Activated CD8-positive, alpha-beta T cell treated with anti-CD3 and anti-CD28 coated beads, Interleukin-2, amount 10 ng/mL, durations not matched to agents 7 days and 5 days (primary cell): ENCODE data around the gene ZNF787. TPM values are rescaled to one million over a fixed set of nuclear protein-coding genes. Genes with fewer than 3 reads are reported as not detected.
"Not testable (repeated sequence)": the region's sequence is repeated elsewhere in the genome, so short reads cannot be mapped to it uniquely, and the experiment has no call there.

Source experiments
- ATAC-seq: fragments of 150-1000 bp; cut with Tn5 transposase; one replicate; pipeline ENCODE4 v1.10.0; 2021; ENCODE audit warnings: moderate library complexity
- CTCF ChIA-PET: fragments of 350-600 bp; sonication (Branson Sonifier 250); formaldehyde crosslinking; loops from one replicate; lab custom pipeline; 2021; ENCODE audit warnings: antibody characterized with exemption; lab: Charles Lee
- POLR2A ChIA-PET: fragments of 350-600 bp; sonication (Branson Sonifier 250); formaldehyde crosslinking; loops from one replicate; lab custom pipeline; 2021; ENCODE audit warnings: antibody characterized with exemption; lab: Charles Lee
- DNase-seq: peaks from one replicate; pipeline ENCODE4 v3.0.0-alpha.2; 2020
- H3K27ac Mint-ChIP-seq: one replicate; pipeline ENCODE4 v1.8.0; 2021; ENCODE audit warnings: mild to moderate bottlenecking, mixed read lengths
- H3K27me3 Mint-ChIP-seq: one replicate; pipeline ENCODE4 v1.8.0; 2021; ENCODE audit warnings: low read depth, mixed read lengths
- H3K36me3 Mint-ChIP-seq: one replicate; pipeline ENCODE4 v1.8.0; 2021; ENCODE audit warnings: low read depth, mixed read lengths
- H3K4me1 Mint-ChIP-seq: one replicate; pipeline ENCODE4 v1.8.0; 2021; ENCODE audit warnings: low read depth, mixed read lengths
- H3K4me3 Mint-ChIP-seq: one replicate; pipeline ENCODE4 v1.8.0; 2021; ENCODE audit warnings: mild to moderate bottlenecking, mixed read lengths
- H3K9me3 Mint-ChIP-seq: one replicate; pipeline ENCODE4 v1.8.0; 2022; ENCODE audit warnings: mixed read lengths; ENCODE audit not compliant: insufficient read depth
- total RNA-seq, 2 experiments: library from RNA; stranded (reverse); gene quantifications; one replicate each; pipeline ENCODE4 v1.2.3, GENCODE V29; 2021

The ZNF787 gene
- total RNA-seq, 2 experiments from 2014 or later, result 30.4 to 31.3 TPM

DNA sequence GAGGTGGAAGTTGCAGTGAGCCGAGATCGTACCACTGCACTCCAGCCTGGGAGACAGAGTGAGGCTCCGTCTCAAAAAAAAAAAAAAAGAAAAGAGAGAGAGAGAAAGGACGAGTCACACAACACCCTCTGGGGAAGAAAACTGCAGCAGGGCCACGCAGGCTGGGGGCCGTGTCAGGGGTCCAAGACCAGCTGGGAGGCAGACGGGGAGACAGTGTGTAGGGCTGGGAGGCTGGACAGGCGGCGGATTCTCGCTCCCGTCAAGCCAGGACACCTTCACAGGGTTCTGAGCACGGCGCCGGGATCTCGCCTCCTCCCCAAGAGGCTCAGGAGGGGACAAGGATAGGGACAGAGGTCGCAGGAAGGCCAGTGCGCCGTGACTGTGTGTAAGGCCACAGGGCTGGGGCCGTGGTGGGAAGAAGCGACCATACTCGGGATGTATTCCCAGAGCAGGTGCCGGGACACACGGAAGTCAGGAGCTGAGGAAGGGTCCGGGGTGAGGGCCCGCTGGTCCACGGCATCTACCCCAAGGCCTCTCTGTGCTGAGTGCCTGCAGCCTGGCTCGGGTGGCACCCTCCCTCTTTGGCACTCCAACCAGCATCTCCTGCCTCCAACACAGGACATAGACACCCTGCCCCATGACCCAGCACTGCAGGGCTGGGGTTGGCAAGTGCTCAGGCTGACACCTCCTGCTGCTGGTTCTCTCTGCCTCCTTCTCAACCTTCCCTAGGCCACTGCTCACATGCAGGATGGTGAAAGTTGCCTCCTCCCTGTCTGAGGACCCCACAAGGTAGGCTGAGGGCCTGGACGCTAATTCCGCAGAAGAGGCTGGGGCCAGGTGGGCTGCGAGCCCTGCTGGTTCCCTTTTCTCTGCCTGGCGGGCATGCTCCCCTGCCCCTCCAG is 21.2 kb downstream of the ZNF787 start:
- Mint-ChIP-seq H3K4me1 (peaks cover 4% of the 10 kb centered on the region), H3K27ac (no peak overlapping the region), H3K36me3 (peaks cover 20% of the 10 kb centered on the region), H3K4me3 (no peak overlapping the region), H3K27me3 (no peaks in the 10 kb centered on the region), H3K9me3 (no peaks in the 10 kb centered on the region)
- POLR2A ChIA-PET, result no interaction called here
- DNase-seq, result no peak
- CTCF ChIA-PET, result no interaction called here
- no peak for ATAC-seq

GRCh38 chr19:56098731-56099568 is 22.1 kb downstream of the ZNF787 start:
- ChIA-PET CTCF (no interaction called here), POLR2A (no interaction called here)
- no peaks in the 10 kb centered on the region for H3K27me3 Mint-ChIP-seq
- ATAC-seq (no peak), DNase-seq (no peak)
- no peak overlapping the region for H3K27ac Mint-ChIP-seq
- H3K4me3 Mint-ChIP-seq, result no peak overlapping the region
- H3K4me1 Mint-ChIP-seq, result no peaks in the 10 kb centered on the region
- H3K36me3 Mint-ChIP-seq, result peaks cover 25% of the 10 kb centered on the region
- no peaks in the 10 kb centered on the region for H3K9me3 Mint-ChIP-seq

DNA sequence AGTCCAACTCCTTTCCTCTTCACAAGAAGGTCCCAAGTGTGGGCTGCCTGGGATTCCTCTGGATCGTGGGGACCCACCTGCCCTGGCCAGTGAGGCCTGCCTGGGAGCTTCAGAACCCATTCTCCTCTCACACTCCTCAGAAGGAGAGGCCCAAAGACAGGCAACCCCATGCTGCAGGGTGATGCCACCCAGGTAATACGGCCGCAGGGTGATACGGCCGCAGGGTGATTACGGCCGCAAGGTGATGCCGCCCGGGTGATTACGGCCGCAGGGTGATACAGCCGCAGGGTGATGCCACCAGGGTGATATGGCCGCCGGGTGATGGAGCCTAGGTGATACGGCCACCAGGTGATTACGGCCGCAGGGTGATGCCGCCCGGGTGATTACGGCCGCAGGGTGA is 22.9 kb downstream of the ZNF787 start:
- H3K4me1 Mint-ChIP-seq, H3K27ac Mint-ChIP-seq, H3K9me3 Mint-ChIP-seq, H3K4me3 Mint-ChIP-seq, DNase-seq, H3K27me3 Mint-ChIP-seq, ATAC-seq, POLR2A ChIA-PET, CTCF ChIA-PET: not testable (repeated sequence)
- H3K36me3 Mint-ChIP-seq, result peaks cover 30% of the 10 kb centered on the region

DNA sequence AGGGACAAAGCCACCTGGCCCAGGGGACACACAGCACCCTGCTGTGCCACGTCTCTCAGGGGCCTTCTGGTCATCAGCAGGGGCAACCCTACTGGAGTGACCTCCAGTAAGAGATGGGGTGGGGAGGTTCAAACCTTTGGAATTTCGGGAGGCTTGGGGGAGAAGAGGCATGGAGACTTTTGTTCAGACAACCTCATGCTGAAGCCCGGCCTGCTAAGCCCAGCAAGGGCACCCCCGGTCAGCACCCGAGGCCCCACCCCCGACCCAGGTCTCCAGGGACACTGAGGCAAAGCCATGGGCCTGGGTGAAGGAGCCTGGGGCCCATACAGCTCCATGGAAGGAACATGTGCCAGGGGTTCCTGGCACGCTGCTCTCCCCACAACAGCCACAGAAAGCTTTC is 23.3 kb downstream of the ZNF787 start:
- ChIA-PET CTCF (no interaction called here), POLR2A (no interaction called here)
- DNase-seq (no peak), ATAC-seq (no peak)
- H3K4me3 Mint-ChIP-seq, result no peak overlapping the region
- H3K27me3 Mint-ChIP-seq, result no peaks in the 10 kb centered on the region
- peaks cover 2% of the 10 kb centered on the region for H3K4me1 Mint-ChIP-seq
- H3K36me3 Mint-ChIP-seq, result peaks cover 35% of the 10 kb centered on the region
- peaks cover 6% of the 10 kb centered on the region for H3K9me3 Mint-ChIP-seq
- H3K27ac Mint-ChIP-seq, result no peak overlapping the region

GRCh38 chr19:56097306-56097705 is 23.8 kb downstream of the ZNF787 start:
- H3K9me3 Mint-ChIP-seq, result peaks cover 6% of the 10 kb centered on the region
- no peak overlapping the region for H3K4me3 Mint-ChIP-seq
- CTCF ChIA-PET, result no interaction called here
- H3K27me3 Mint-ChIP-seq, result no peaks in the 10 kb centered on the region
- POLR2A ChIA-PET, result no interaction called here
- peaks cover 38% of the 10 kb centered on the region for H3K36me3 Mint-ChIP-seq
- H3K27ac Mint-ChIP-seq, result no peak overlapping the region
- no peak for DNase-seq
- no peak for ATAC-seq
- H3K4me1 Mint-ChIP-seq, result peaks cover 3% of the 10 kb centered on the region

DNA sequence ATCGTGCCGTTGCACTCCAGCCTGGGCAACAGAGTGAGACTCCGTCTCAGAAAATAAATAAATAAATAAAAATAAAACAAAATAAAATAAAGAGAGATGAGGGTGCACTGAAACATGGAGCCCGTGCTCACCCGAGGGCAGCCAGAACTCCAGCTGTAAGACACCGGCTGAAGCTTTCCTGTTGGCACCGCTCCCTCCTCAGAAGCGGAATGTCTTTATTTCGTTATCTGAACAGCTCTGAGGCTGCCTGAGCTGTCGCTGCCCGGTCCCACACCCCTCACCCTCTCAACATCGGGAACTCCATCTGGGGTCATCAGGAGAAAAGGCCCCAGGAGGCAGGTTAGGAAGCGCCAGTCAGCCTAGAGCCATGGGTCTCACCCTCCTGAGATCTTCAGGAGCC is 24.4 kb downstream of the ZNF787 start:
- DNase-seq, result no peak
- Mint-ChIP-seq H3K36me3 (peaks cover 38% of the 10 kb centered on the region), H3K4me1 (peaks cover 3% of the 10 kb centered on the region), H3K27me3 (no peaks in the 10 kb centered on the region), H3K9me3 (peaks cover 6% of the 10 kb centered on the region), H3K27ac (no peak overlapping the region), H3K4me3 (no peak overlapping the region)
- ChIA-PET POLR2A (no interaction called here), CTCF (interaction anchor here (1.5 kb wide), 1 partner anchor 9 kb away, joined by 7 read pairs; no protein-coding TSS in a partner anchor)
- no peak for ATAC-seq

DNA sequence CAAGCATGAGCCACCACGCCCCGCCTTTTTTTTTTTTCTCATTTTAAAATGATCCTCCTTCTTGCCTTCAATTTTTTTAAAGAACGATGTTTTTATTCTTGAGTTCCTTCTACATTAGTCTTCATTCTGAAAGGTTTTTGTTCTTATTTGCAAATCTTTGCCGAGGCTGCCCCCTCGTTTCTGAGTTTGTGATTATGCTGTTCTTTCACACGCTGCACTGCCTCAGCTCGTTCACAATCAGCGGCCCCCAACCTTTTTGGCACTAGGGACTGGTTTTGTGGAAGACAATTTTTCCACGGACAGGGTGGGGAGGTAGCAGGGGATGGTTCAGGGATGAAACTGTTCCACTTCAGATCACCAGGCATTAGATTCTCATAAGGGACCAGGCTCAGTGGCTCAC is 26.6 kb downstream of the ZNF787 start:
- ATAC-seq, result no peak
- ChIA-PET POLR2A (no interaction called here), CTCF (interaction anchor here (1.9 kb wide), 1 partner anchor 13 kb away, joined by 6 read pairs; no protein-coding TSS in a partner anchor)

GRCh38 chr19:56092685-56093631 is 28.1 kb downstream of the ZNF787 start:
- Mint-ChIP-seq H3K9me3 (peaks cover 6% of the 10 kb centered on the region), H3K36me3 (peaks cover 41% of the 10 kb centered on the region), H3K27ac (no peak overlapping the region)

More for the DNA sequence above, 26.6 kb downstream of the ZNF787 start:
- Mint-ChIP-seq H3K27ac (no peak overlapping the region), H3K4me3 (no peak overlapping the region), H3K4me1 (peaks cover 3% of the 10 kb centered on the region), H3K27me3 (no peaks in the 10 kb centered on the region), H3K9me3 (peaks cover 6% of the 10 kb centered on the region), H3K36me3 (peaks cover 36% of the 10 kb centered on the region)
- DNase-seq, result no peak

GRCh38 chr19:56091751-56092546 is 29.1 kb downstream of the ZNF787 start:
- Mint-ChIP-seq H3K36me3 (peaks cover 35% of the 10 kb centered on the region), H3K27me3 (no peaks in the 10 kb centered on the region), H3K4me3 (no peak overlapping the region), H3K27ac (no peak overlapping the region), H3K4me1 (peaks cover 3% of the 10 kb centered on the region), H3K9me3 (peaks cover 6% of the 10 kb centered on the region)
- DNase-seq, result no peak
- CTCF ChIA-PET, result interaction anchor here (1.0 kb wide), 1 partner anchor 11 kb away, joined by 3 read pairs; no protein-coding TSS in a partner anchor
- POLR2A ChIA-PET, result no interaction called here
- no peak for ATAC-seq

More at GRCh38 chr19:56092685-56093631, 28.1 kb downstream of the ZNF787 start:
- no peak for DNase-seq
- Mint-ChIP-seq H3K4me1 (peaks cover 3% of the 10 kb centered on the region), H3K4me3 (no peak overlapping the region), H3K27me3 (no peaks in the 10 kb centered on the region)
- POLR2A ChIA-PET, result no interaction called here
- CTCF ChIA-PET, result no interaction called here
- ATAC-seq, result no peak

DNA sequence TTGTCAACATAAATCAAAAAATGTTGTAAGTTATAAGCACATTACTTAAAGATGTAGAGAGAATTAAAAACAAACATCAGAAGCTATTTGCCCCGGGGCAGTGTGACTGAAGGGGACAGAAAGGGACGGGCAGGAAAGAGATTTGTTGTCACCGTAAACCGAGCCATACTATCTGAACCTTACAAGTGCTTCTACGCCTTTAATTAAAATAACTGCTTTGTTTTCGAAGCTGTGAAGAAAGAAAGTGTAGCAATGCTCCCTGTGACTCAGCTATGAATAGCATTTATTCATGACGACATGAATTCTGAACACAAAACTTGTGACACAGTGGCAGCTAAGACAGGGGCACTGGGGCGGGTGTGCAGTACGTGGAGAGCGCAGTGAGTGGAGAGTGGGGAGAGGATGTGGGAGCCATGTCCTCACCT is 30.0 kb downstream of the ZNF787 start:
- H3K27ac Mint-ChIP-seq, result no peak overlapping the region
- H3K9me3 Mint-ChIP-seq, result peaks cover 6% of the 10 kb centered on the region
- DNase-seq, result no peak
- ChIA-PET CTCF (interaction anchor here (1.0 kb wide), 1 partner anchor 10 kb away, joined by 3 read pairs; no protein-coding TSS in a partner anchor), POLR2A (no interaction called here)
- peaks cover 37% of the 10 kb centered on the region for H3K36me3 Mint-ChIP-seq
- H3K27me3 Mint-ChIP-seq, result no peaks in the 10 kb centered on the region
- no peak for ATAC-seq
- H3K4me3 Mint-ChIP-seq, result no peak overlapping the region
- H3K4me1 Mint-ChIP-seq, result peaks cover 3% of the 10 kb centered on the region
